Peyer's patch (tissue), 4 donors: ENCODE data around the gene XKR8. TPM values are rescaled to one million over a fixed set of nuclear protein-coding genes. Genes with fewer than 3 reads are reported as not detected.
A peak's percentile ranks its signal among the peaks of the same experiment; 100 is the strongest.

ENCODE experiments used
- DNase-seq, 3 donors: peaks; one replicate each; pipeline ENCODE4 v3.0.0-alpha.2; 2017 to 2019
- H3K27ac ChIP-seq, 4 donors: fragments of 200-600 bp; sonication (generic); one replicate each; pipeline ENCODE4 v1.5.1; 2016 to 2019
- H3K27me3 ChIP-seq, 2 donors: fragments of 200-600 bp; sonication (generic); one replicate each; pipeline ENCODE4 v1.5.1; 2019
- H3K36me3 ChIP-seq, 3 donors: fragments of 200-600 bp; sonication (generic); one replicate each; pipeline ENCODE4 v1.5.1; 2016 to 2019
- H3K4me1 ChIP-seq, 4 donors: fragments of 200-600 bp; sonication (generic); one replicate each; pipeline ENCODE4 v1.5.1; 2016 to 2019
- H3K4me3 ChIP-seq, 4 donors: fragments of 200-600 bp; sonication (generic); 1 replicate in 3 of 4; 2 replicates in 1 of 4; pipeline ENCODE4 v1.5.1; 2016 to 2019; ENCODE audit warnings: mild to moderate bottlenecking in 1 of 4
- H3K9me3 ChIP-seq, 4 donors: fragments of 200-600 bp; sonication (generic); one replicate each; pipeline ENCODE4 v1.5.1; 2016 to 2019; ENCODE audit warnings: mild to moderate bottlenecking in 1 of 4
- POLR2A ChIP-seq, 2 donors: fragments of 450-650 bp; IDR thresholded peaks; one replicate each; pipeline ENCODE4 v1.5.1; 2017; ENCODE audit warnings: antibody characterized with exemption in 2 of 2, mild to moderate bottlenecking in 2 of 2, moderate library complexity in 2 of 2
- total RNA-seq, 4 donors: library from RNA; depleted of rRNA; stranded (reverse); fragments of >200 nt; gene quantifications; one replicate each; pipeline ENCODE4 v1.1.0, GENCODE V29; 2016
- TF ChIP-seq, protein P1 (sequence below), 6 experiments: fragments of 450-650 bp in 4 of 6; fragments of 200-600 bp in 2 of 6; sonication (generic) in 1 of 6; IDR thresholded peaks; one replicate each; pipeline ENCODE4 v1.5.1; 2017 to 2019; ENCODE audit warnings: antibody characterized with exemption in 6 of 6, mild to moderate bottlenecking in 3 of 6, moderate library complexity in 1 of 6

The XKR8 gene
- total RNA-seq, 4 donors from 2014 or later, result 5.8 to 13.9 (median 11.8) TPM

GRCh38 chr1:27970401-27970800 lies 10.6 kb downstream of the XKR8 start:
- DNase-seq, result no peak
- Histone ChIP-seq H3K36me3 (peaks cover 0 to 43% (median 0%) of the 10 kb centered on the region in 3 donors), H3K4me3 (no peak overlapping the region), H3K9me3 (no peaks in the 10 kb centered on the region), H3K27ac (no peak overlapping the region), H3K4me1 (peaks cover 0 to 8% (median 0%) of the 10 kb centered on the region in 4 donors), H3K27me3 (no peaks in the 10 kb centered on the region)
- TF ChIP-seq POLR2A (IDR thresholded peaks at IDR 0.05), result no peak
- TF ChIP-seq, protein P1, sequence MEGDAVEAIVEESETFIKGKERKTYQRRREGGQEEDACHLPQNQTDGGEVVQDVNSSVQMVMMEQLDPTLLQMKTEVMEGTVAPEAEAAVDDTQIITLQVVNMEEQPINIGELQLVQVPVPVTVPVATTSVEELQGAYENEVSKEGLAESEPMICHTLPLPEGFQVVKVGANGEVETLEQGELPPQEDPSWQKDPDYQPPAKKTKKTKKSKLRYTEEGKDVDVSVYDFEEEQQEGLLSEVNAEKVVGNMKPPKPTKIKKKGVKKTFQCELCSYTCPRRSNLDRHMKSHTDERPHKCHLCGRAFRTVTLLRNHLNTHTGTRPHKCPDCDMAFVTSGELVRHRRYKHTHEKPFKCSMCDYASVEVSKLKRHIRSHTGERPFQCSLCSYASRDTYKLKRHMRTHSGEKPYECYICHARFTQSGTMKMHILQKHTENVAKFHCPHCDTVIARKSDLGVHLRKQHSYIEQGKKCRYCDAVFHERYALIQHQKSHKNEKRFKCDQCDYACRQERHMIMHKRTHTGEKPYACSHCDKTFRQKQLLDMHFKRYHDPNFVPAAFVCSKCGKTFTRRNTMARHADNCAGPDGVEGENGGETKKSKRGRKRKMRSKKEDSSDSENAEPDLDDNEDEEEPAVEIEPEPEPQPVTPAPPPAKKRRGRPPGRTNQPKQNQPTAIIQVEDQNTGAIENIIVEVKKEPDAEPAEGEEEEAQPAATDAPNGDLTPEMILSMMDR (IDR thresholded peaks at IDR 0.05), result no peak

GRCh38 chr1:27971674-27972073 lies 11.9 kb downstream of the XKR8 start:
- Histone ChIP-seq H3K4me3 (no peak overlapping the region), H3K36me3 (peaks cover 0 to 43% (median 0%) of the 10 kb centered on the region in 3 donors), H3K27me3 (no peaks in the 10 kb centered on the region), H3K9me3 (no peaks in the 10 kb centered on the region), H3K4me1 (peaks cover 0 to 8% (median 0%) of the 10 kb centered on the region in 4 donors), H3K27ac (no peak overlapping the region)
- no peak for TF ChIP-seq POLR2A (IDR thresholded peaks at IDR 0.05)
- TF ChIP-seq, protein P1 (IDR thresholded peaks at IDR 0.05), result no peak
- no peak for DNase-seq

DNA sequence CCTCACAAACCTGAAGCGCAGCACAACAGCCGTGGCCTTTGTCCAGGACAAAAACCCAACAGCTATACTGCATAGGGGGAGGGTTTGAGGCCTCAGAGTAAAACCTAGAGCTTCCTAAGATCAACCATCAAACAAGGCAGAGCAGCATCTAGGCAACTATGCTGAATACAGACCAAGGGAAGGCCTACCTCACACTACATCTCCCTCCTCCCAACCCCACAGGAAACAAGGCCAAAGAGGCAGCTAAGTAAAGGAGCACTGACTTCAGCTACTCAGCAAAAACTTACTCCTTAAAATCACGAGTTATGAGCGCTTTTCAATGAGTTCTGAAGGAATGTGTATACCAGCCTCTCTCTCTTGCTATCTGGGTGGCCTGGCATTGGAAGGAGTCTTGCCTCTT lies 12.4 kb downstream of the XKR8 start:
- H3K4me3 ChIP-seq, result no peak overlapping the region
- no peak overlapping the region for H3K27ac ChIP-seq
- H3K27me3 ChIP-seq, result no peaks in the 10 kb centered on the region
- H3K36me3 ChIP-seq, result peaks cover 0 to 43% (median 0%) of the 10 kb centered on the region in 3 donors
- TF ChIP-seq, protein P1 (IDR thresholded peaks at IDR 0.05), result no peak
- no peak for TF ChIP-seq POLR2A (IDR thresholded peaks at IDR 0.05)
- H3K4me1 ChIP-seq, result peaks cover 0 to 8% (median 0%) of the 10 kb centered on the region in 4 donors
- peak in 1 of 3 donors; percentile 9 for DNase-seq
- H3K9me3 ChIP-seq, result no peaks in the 10 kb centered on the region

DNA sequence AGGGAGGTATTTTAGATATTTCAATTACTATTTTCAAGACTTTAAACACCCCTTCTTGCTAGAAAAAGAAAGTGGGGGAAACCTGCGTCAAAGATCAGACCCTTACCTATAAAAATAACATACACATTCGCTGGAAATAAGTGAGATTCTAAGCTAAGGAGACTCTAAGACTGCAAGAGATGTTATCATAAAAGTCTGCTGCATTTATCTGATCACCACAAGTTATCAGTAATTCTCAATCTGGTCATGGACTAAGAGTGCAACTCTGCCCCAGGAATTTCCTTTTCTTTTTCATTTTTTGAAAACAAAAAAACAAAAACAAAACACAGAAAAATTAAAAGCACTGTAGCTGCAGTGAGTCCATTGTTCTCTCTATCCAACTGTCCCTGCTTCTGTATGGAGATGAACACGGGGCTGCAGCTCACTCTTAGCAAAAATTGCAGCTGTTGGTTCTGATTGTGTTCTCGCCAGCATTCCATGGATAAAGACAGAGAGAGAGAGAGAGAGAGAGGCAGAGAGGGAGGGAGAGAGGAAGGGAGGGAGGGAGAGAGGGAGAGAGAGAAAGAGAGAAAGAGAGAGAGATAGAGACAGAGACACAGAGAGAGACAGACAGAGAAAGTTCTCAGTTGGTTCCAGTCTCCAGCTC lies 14.1 kb downstream of the XKR8 start:
- H3K4me3 ChIP-seq, result no peak overlapping the region
- H3K36me3 ChIP-seq, result peaks cover 0 to 36% (median 0%) of the 10 kb centered on the region in 3 donors
- no peak overlapping the region for H3K27ac ChIP-seq
- DNase-seq, result no peak
- H3K27me3 ChIP-seq, result no peaks in the 10 kb centered on the region
- H3K9me3 ChIP-seq, result no peaks in the 10 kb centered on the region
- peaks cover 0 to 8% (median 0%) of the 10 kb centered on the region in 4 donors for H3K4me1 ChIP-seq
- no peak for TF ChIP-seq POLR2A (IDR thresholded peaks at IDR 0.05)
- TF ChIP-seq, protein P1 (IDR thresholded peaks at IDR 0.05), result no peak

DNA sequence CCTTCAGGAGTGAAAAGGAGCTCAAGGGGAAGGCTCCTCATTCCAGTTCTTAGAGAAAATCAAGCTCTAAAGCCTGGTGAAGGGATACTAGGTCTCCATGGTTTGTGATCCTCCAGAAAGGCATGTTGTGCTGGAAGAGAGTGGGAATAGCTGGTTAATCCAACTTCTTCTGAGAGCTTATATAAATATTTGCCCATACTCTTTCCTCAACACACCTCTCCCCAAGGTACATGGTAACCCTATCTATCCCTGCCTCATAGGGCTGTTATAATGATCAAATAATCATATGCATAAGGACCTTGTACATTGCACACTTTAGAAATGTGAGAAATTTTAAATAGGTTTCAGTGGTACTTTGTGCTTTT lies 14.6 kb downstream of the XKR8 start:
- H3K27me3 ChIP-seq, result no peaks in the 10 kb centered on the region
- TF ChIP-seq, protein P1 (IDR thresholded peaks at IDR 0.05), result no peak
- TF ChIP-seq POLR2A (IDR thresholded peaks at IDR 0.05), result no peak
- H3K9me3 ChIP-seq, result no peaks in the 10 kb centered on the region
- DNase-seq, result no peak
- H3K4me1 ChIP-seq, result peaks cover 0 to 8% (median 0%) of the 10 kb centered on the region in 4 donors
- no peak overlapping the region for H3K4me3 ChIP-seq
- H3K27ac ChIP-seq, result no peak overlapping the region
- peaks cover 0 to 36% (median 0%) of the 10 kb centered on the region in 3 donors for H3K36me3 ChIP-seq
